Endothelial cell (in vitro differentiated cells): ENCODE measurements around the gene PRKACB. TPM values are rescaled to one million over a fixed set of nuclear protein-coding genes. Genes with fewer than 3 reads are reported as not detected.

Experiments
- DNase-seq: peaks from one replicate; pipeline ENCODE4 v3.0.0; 2021; ENCODE audit warnings: low spot score
- H3K27ac Mint-ChIP-seq: one replicate; pipeline ENCODE4 v1.8.0; 2021; ENCODE audit warnings: mixed read lengths, inconsistent platforms; ENCODE audit not compliant: unreplicated experiment
- H3K27me3 Mint-ChIP-seq: one replicate; pipeline ENCODE4 v1.8.0; 2021; ENCODE audit warnings: mild to moderate bottlenecking, moderate library complexity, mixed read lengths, inconsistent platforms; ENCODE audit not compliant: unreplicated experiment
- H3K36me3 Mint-ChIP-seq: one replicate; pipeline ENCODE4 v1.8.0; 2021; ENCODE audit warnings: mild to moderate bottlenecking, low read depth, mixed read lengths, inconsistent platforms; ENCODE audit not compliant: unreplicated experiment
- H3K4me1 Mint-ChIP-seq: one replicate; pipeline ENCODE4 v1.8.0; 2021; ENCODE audit warnings: mild to moderate bottlenecking, mixed read lengths, inconsistent platforms; ENCODE audit not compliant: unreplicated experiment
- H3K4me3 Mint-ChIP-seq: one replicate; pipeline ENCODE4 v1.8.0; 2021; ENCODE audit warnings: mild to moderate bottlenecking, mixed read lengths, inconsistent platforms; ENCODE audit not compliant: unreplicated experiment
- H3K9me3 Mint-ChIP-seq: one replicate; pipeline ENCODE4 v1.8.0; 2021; ENCODE audit warnings: mixed read lengths, inconsistent platforms; ENCODE audit not compliant: unreplicated experiment
- CTCF ChIP-seq: fragments of 200-600 bp; sonication (generic); IDR thresholded peaks from one replicate; pipeline ENCODE4 v1.5.0; 2021; ENCODE audit warnings: antibody characterized with exemption; ENCODE audit not compliant: unreplicated experiment
- total RNA-seq: library from RNA; stranded (reverse); fragmentation: NEBNext Ultra II Directional; extraction: Animal tissue kit (Norgen Biotek cat#: 25700); gene quantifications from one replicate; pipeline ENCODE4 v1.2.1, GENCODE V29; 2021; ENCODE audit not compliant: unreplicated experiment

The PRKACB gene
- total RNA-seq, 1 donor from 2014 or later, result 19.7 TPM

- no peak for TF ChIP-seq CTCF
These were observed 20.5 kb downstream of the PRKACB start for GRCh38 chr1:84164567-84165021.

DNA sequence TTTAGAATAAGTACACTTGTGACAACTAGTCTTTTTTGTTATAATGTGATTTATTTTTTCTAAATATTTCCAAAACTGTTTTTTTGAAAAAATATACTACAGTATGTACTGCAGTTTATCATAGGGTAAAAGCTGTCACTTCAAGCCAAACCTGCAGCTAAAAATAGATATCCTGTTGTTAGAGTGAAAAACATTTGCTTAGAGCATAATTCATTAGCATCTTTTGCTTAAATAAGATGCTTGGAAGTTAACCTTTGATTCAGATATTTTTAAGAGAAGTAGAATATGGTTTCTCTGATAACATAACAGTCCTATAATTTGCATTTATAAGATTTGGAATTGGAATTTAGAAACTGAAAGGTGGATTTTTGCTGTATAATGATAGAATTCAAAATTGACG lies 21.5 kb downstream of the PRKACB start:
- no peak overlapping the region for H3K4me3 Mint-ChIP-seq
- H3K27ac Mint-ChIP-seq, result no peak overlapping the region
- no peaks in the 10 kb centered on the region for H3K9me3 Mint-ChIP-seq

More at GRCh38 chr1:84164567-84165021, 20.5 kb downstream of the PRKACB start:
- H3K27me3 Mint-ChIP-seq, result no peaks in the 10 kb centered on the region
- DNase-seq, result no peak
- no peaks in the 10 kb centered on the region for H3K9me3 Mint-ChIP-seq
- no peak overlapping the region for H3K27ac Mint-ChIP-seq
- no peak overlapping the region for H3K4me3 Mint-ChIP-seq
- no peaks in the 10 kb centered on the region for H3K36me3 Mint-ChIP-seq
- H3K4me1 Mint-ChIP-seq, result peaks cover 3% of the 10 kb centered on the region

GRCh38 chr1:84166797-84167196 lies 22.7 kb downstream of the PRKACB start:
- Mint-ChIP-seq H3K4me3 (no peak overlapping the region), H3K4me1 (peaks cover 3% of the 10 kb centered on the region), H3K9me3 (no peaks in the 10 kb centered on the region), H3K27ac (no peak overlapping the region), H3K36me3 (no peaks in the 10 kb centered on the region), H3K27me3 (no peaks in the 10 kb centered on the region)
- TF ChIP-seq CTCF, result no peak
- DNase-seq, result no peak

More for the DNA sequence above, 21.5 kb downstream of the PRKACB start:
- no peaks in the 10 kb centered on the region for H3K27me3 Mint-ChIP-seq
- no peak for TF ChIP-seq CTCF
- peaks cover 3% of the 10 kb centered on the region for H3K4me1 Mint-ChIP-seq
- no peaks in the 10 kb centered on the region for H3K36me3 Mint-ChIP-seq
- DNase-seq, result no peak

- DNase-seq, result no peak
- no peak for TF ChIP-seq CTCF
- Mint-ChIP-seq H3K4me1 (no peaks in the 10 kb centered on the region), H3K27ac (no peak overlapping the region), H3K36me3 (no peaks in the 10 kb centered on the region), H3K27me3 (no peaks in the 10 kb centered on the region), H3K4me3 (no peak overlapping the region), H3K9me3 (no peaks in the 10 kb centered on the region)
These were observed 24.7 kb downstream of the PRKACB start for GRCh38 chr1:84168783-84169182.

DNA sequence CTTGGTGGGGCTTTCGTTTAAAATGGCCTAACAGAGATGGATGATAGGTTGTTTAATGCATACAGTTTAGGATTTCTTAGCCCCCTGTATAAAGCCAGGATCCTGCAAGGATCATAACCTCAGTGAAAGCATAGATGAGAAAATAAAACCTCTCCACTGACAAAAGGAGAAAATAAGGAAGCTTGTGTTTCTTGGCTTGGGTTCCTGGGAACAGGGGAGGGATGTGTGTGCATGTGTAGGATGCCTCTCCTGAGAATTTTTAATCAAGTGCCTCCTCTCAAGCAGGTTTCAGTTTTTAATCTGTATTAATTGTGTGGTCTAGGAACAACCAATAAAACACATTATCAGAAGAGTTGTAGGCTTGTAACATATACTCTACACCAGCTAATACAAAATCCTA lies 26.1 kb downstream of the PRKACB start:
- no peak for DNase-seq

More for the DNA sequence above, 26.1 kb downstream of the PRKACB start:
- Mint-ChIP-seq H3K4me3 (no peak overlapping the region), H3K27me3 (no peaks in the 10 kb centered on the region), H3K27ac (no peak overlapping the region), H3K4me1 (peaks cover 4% of the 10 kb centered on the region), H3K36me3 (no peaks in the 10 kb centered on the region), H3K9me3 (no peaks in the 10 kb centered on the region)
- no peak for TF ChIP-seq CTCF
